Hepatocyte (in vitro differentiated cells): ENCODE results near the gene RFT1.
"Not testable (repeated sequence)": the region's sequence is repeated elsewhere in the genome, so short reads cannot be mapped to it uniquely, and the experiment has no call there.

ENCODE experiments used
- CTCF ChIP-seq: fragments of 200-600 bp; sonication (generic); IDR thresholded peaks from 2 replicates; pipeline ENCODE4 v1.5.1; 2016; ENCODE audit warnings: antibody characterized with exemption, mild to moderate bottlenecking; ENCODE audit not compliant: poor library complexity
- EZH2 ChIP-seq: fragments of 200-600 bp; sonication (generic); IDR thresholded peaks from 2 replicates; pipeline ENCODE4 v1.6.1; 2016; ENCODE audit warnings: antibody characterized with exemption, mild to moderate bottlenecking, borderline replicate concordance
- EZH2phosphoT487 ChIP-seq: fragments of 200-600 bp; sonication (generic); IDR thresholded peaks from one replicate; pipeline ENCODE4 v1.6.1; 2018; ENCODE audit warnings: antibody characterized with exemption, mild to moderate bottlenecking, low read depth, moderate library complexity; ENCODE audit not compliant: unreplicated experiment, severe bottlenecking

- not testable (repeated sequence) for TF ChIP-seq CTCF, EZH2, EZH2phosphoT487
Observed at GRCh38 chr3:53054233-53054632, 76.0 kb downstream of the RFT1 start.
